ENCODE measurements around the gene CACTIN.

Gene CACTIN

DNA sequence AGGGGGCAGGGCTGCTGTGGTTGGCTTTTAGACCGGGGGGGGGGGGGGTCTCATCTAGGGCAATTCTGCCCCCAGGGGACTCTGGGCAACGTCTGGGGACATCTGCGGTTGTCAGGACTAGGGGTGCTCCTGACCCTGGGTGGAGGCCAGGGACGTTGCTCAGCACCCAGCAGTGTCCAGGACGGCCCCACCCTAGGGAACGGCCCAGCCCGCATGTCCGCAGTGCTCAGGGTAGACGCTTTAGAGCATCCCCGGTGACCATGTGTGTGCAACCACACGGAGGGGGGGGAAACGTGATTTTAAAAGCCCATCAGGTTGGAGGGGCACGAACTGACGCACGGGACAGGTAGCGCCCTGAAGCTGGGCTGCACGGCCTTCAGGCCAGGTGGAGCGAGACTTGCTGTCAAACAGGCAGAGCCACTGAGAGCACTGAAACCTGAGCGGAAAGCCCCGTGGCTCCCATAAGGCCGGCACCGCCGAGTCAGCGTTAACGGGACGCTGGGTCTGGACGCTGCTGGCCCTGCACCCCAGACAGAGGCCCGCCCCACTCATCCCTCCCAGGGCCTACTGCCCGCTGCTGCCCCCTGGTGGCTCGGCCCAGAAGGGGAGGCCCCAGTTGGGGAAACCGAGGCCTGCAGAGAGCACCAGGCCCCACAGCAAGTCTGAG is 8.3 kb downstream of the CACTIN start:
- Histone ChIP-seq H3K9ac (ENCODE audit: low read depth, low read length) (no peak overlapping the region), H3K27me3 (ENCODE audit: control insufficient read depth, insufficient read depth, low read length) (no peaks in the 10 kb centered on the region), H3K9me3 (ENCODE audit: control insufficient read depth, insufficient read depth, low read length) (no peaks in the 10 kb centered on the region), H3K36me3 (ENCODE audit: control insufficient read depth, insufficient read depth, low read length) (peaks cover 14% of the 10 kb centered on the region), H3K4me3 (ENCODE audit: low read depth, low read length) (no peak overlapping the region), H3K4me1 (ENCODE audit: control insufficient read depth, insufficient read depth, low read length) (no peaks in the 10 kb centered on the region)

GRCh38 chr19:3617463-3617862 is 9.1 kb downstream of the CACTIN start:
- H3K4me3 ChIP-seq (ENCODE audit: low read depth, low read length): no peak overlapping the region
- no peak overlapping the region for H3K9ac ChIP-seq (ENCODE audit: low read depth, low read length)
- H3K27me3 ChIP-seq (ENCODE audit: control insufficient read depth, insufficient read depth, low read length): no peaks in the 10 kb centered on the region
- no peaks in the 10 kb centered on the region for H3K9me3 ChIP-seq (ENCODE audit: control insufficient read depth, insufficient read depth, low read length)
- H3K36me3 ChIP-seq (ENCODE audit: control insufficient read depth, insufficient read depth, low read length): peaks cover 17% of the 10 kb centered on the region
- H3K4me1 ChIP-seq (ENCODE audit: control insufficient read depth, insufficient read depth, low read length): no peaks in the 10 kb centered on the region

- no peak overlapping the region for H3K4me3 ChIP-seq (ENCODE audit: low read depth, low read length)
- H3K36me3 ChIP-seq (ENCODE audit: control insufficient read depth, insufficient read depth, low read length): peaks cover 27% of the 10 kb centered on the region
- no peaks in the 10 kb centered on the region for H3K4me1 ChIP-seq (ENCODE audit: control insufficient read depth, insufficient read depth, low read length)
These were observed 11.0 kb downstream of the CACTIN start for GRCh38 chr19:3615524-3616135.

DNA sequence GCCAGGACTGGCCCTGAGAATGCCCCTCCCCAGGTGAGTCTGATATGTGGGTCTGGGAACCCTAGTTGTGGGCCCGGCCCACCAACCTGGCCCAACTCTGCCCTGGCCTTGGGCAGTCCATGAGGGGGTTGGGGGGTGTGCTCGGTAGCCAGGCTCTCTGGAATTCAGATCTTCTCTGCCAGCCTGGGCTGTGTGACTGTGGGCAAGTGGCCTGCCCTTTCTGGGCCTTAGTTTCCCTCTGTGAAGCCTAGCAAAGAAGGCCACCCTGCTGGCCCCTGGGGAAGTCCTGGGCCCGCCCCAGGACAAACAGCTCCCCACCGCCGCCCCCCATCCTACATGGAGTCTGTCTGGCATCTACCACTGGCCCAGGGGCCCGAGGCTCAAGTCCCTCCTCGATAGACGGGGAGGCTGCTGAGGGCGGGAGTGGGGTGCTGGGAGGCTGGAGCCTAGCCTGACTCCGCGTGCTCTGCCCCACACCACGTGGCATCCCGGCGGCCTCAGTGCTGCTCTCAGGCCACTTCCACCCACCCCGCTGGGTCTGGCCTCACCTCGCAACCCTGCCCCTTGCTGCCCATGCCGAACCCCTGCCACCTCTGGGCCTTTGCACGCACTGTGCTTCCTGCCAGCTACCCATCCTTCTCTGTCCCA is 11.6 kb downstream of the CACTIN start:
- H3K27me3 ChIP-seq (ENCODE audit: control insufficient read depth, insufficient read depth, low read length): no peaks in the 10 kb centered on the region
- no peak overlapping the region for H3K9ac ChIP-seq (ENCODE audit: low read depth, low read length)
- H3K4me3 ChIP-seq (ENCODE audit: low read depth, low read length): no peak overlapping the region
- no peaks in the 10 kb centered on the region for H3K9me3 ChIP-seq (ENCODE audit: control insufficient read depth, insufficient read depth, low read length)
- H3K4me1 ChIP-seq (ENCODE audit: control insufficient read depth, insufficient read depth, low read length): no peaks in the 10 kb centered on the region
- peaks cover 27% of the 10 kb centered on the region for H3K36me3 ChIP-seq (ENCODE audit: control insufficient read depth, insufficient read depth, low read length)

More at GRCh38 chr19:3615524-3616135, 11.0 kb downstream of the CACTIN start:
- Histone ChIP-seq H3K9ac (ENCODE audit: low read depth, low read length) (no peak overlapping the region), H3K27me3 (ENCODE audit: control insufficient read depth, insufficient read depth, low read length) (no peaks in the 10 kb centered on the region), H3K9me3 (ENCODE audit: control insufficient read depth, insufficient read depth, low read length) (no peaks in the 10 kb centered on the region)

GRCh38 chr19:3613818-3614661 is 12.6 kb downstream of the CACTIN start:
- no peaks in the 10 kb centered on the region for H3K9me3 ChIP-seq (ENCODE audit: control insufficient read depth, insufficient read depth, low read length)
- H3K4me3 ChIP-seq (ENCODE audit: low read depth, low read length): no peak overlapping the region
- no peaks in the 10 kb centered on the region for H3K27me3 ChIP-seq (ENCODE audit: control insufficient read depth, insufficient read depth, low read length)
- H3K9ac ChIP-seq (ENCODE audit: low read depth, low read length): no peak overlapping the region
- H3K36me3 ChIP-seq (ENCODE audit: control insufficient read depth, insufficient read depth, low read length): peaks cover 28% of the 10 kb centered on the region
- H3K4me1 ChIP-seq (ENCODE audit: control insufficient read depth, insufficient read depth, low read length): no peaks in the 10 kb centered on the region

DNA sequence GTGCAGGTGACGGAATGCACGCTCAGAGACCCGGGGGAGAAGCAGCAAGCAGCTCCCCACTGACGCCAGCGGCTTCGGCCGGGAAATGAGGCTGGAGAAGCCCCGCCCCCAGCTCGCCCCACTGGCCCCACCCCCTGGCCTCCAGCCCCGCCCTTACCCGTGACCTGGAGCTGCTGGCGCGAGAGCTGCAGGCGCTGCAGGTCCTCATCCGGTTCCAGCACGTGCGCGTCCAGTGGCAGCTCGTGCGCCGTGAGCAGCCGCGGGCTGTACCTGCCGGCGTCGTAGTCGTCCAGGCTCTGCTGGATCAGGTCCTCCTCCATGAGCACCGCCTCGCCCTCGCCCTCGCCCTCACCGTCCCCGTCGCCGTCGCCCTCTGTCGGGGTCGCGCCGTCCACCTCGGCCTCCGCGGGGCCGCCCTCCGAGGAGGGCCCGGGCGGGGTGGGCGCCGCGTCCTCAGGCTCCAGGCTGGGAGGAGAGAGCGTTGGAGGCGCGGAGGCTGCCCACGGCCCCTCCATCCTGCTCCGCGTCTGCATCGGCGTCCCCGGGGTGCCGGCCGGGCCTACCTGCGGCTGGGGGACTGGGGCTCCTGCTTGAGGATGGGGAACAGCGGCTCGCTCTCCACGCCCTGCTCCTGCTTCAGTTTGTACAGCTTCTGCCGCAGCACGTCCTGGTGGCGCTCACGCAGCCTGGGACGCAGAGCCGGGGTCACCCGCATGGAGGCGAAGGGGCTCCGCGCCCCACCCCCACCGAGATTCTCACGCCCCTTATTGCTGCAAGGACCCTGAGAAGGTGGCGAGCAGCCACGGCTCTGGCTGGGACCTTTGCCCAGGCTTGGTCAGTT is 13.5 kb downstream of the CACTIN start:
- Histone ChIP-seq H3K4me3 (ENCODE audit: low read depth, low read length) (no peak overlapping the region), H3K4me1 (ENCODE audit: control insufficient read depth, insufficient read depth, low read length) (no peaks in the 10 kb centered on the region), H3K27me3 (ENCODE audit: control insufficient read depth, insufficient read depth, low read length) (no peaks in the 10 kb centered on the region), H3K9me3 (ENCODE audit: control insufficient read depth, insufficient read depth, low read length) (no peaks in the 10 kb centered on the region), H3K9ac (ENCODE audit: low read depth, low read length) (no peak overlapping the region), H3K36me3 (ENCODE audit: control insufficient read depth, insufficient read depth, low read length) (peaks cover 28% of the 10 kb centered on the region)

GRCh38 chr19:3612330-3612729 is 14.3 kb downstream of the CACTIN start:
- no peak overlapping the region for H3K9ac ChIP-seq (ENCODE audit: low read depth, low read length)
- H3K4me1 ChIP-seq (ENCODE audit: control insufficient read depth, insufficient read depth, low read length): peaks cover 3% of the 10 kb centered on the region
- no peaks in the 10 kb centered on the region for H3K27me3 ChIP-seq (ENCODE audit: control insufficient read depth, insufficient read depth, low read length)
- peaks cover 25% of the 10 kb centered on the region for H3K36me3 ChIP-seq (ENCODE audit: control insufficient read depth, insufficient read depth, low read length)
- no peak overlapping the region for H3K4me3 ChIP-seq (ENCODE audit: low read depth, low read length)
- H3K9me3 ChIP-seq (ENCODE audit: control insufficient read depth, insufficient read depth, low read length): no peaks in the 10 kb centered on the region

GRCh38 chr19:3611841-3612240 is 14.7 kb downstream of the CACTIN start:
- Histone ChIP-seq H3K9ac (ENCODE audit: low read depth, low read length) (no peak overlapping the region), H3K36me3 (ENCODE audit: control insufficient read depth, insufficient read depth, low read length) (peaks cover 23% of the 10 kb centered on the region), H3K4me3 (ENCODE audit: low read depth, low read length) (no peak overlapping the region), H3K9me3 (ENCODE audit: control insufficient read depth, insufficient read depth, low read length) (no peaks in the 10 kb centered on the region), H3K27me3 (ENCODE audit: control insufficient read depth, insufficient read depth, low read length) (no peaks in the 10 kb centered on the region), H3K4me1 (ENCODE audit: control insufficient read depth, insufficient read depth, low read length) (peaks cover 3% of the 10 kb centered on the region)

DNA sequence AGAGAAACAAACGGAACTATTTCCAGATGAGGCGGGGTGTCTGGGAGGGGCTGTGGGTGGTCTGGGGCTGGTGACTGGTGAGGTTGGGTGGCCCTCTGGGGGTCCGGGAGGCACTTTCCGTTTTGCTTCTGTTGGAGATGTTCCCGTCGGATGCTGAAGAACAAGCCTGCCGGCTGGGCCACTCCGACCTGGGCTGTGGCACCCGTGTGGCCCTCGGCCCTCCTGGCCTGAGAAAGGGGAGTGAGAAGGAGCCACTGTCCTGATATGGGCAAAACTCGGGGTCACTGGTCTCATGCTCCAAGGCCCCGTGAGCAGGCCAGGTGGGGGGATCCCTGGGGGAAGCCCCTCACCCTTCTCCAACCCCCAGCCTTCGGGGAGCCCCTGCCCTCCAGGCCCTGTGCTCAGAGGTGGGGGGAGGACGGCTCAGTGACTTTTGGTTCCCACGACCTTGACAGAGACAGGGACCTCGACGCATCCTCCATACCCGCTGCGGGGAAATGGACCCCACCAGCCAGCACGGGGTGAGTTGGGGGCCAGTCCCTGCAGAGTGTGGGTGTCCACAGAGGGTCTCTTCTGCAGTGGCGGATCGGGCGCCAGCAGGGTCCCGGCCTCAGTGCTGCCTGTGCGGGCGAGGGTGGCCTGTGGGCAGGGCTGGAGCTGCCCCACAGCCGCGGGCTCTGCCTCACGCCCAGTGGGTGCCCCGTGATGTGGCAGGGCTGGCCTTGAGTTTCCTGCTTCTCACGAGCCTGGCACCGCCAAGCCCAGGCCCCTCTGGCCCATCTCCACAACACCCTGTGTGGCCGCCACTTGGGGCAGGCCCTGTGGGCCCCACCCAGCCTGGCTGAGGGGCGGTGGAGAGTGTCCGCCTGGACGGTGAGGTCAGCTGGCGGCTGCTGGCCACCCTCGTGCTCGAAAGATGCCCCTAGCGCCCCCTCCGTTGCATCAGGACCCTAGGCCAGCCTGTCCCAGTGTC is 15.6 kb downstream of the CACTIN start:
- Histone ChIP-seq H3K9me3 (ENCODE audit: control insufficient read depth, insufficient read depth, low read length) (no peaks in the 10 kb centered on the region), H3K4me1 (ENCODE audit: control insufficient read depth, insufficient read depth, low read length) (peaks cover 3% of the 10 kb centered on the region), H3K36me3 (ENCODE audit: control insufficient read depth, insufficient read depth, low read length) (peaks cover 23% of the 10 kb centered on the region), H3K4me3 (ENCODE audit: low read depth, low read length) (no peak overlapping the region), H3K27me3 (ENCODE audit: control insufficient read depth, insufficient read depth, low read length) (no peaks in the 10 kb centered on the region), H3K9ac (ENCODE audit: low read depth, low read length) (no peak overlapping the region)

All from iPS-15b (cell line).